GM18873 (cell line): ENCODE results near the gene OIP5.
"Not testable (repeated sequence)": the region's sequence is repeated elsewhere in the genome, so short reads cannot be mapped to it uniquely, and the experiment has no call there.

Source experiments
- ATAC-seq: cut with Tn5 transposase; IDR thresholded peaks from one replicate; pipeline ENCODE4 v1.9.1; 2021; ENCODE audit warnings: mild to moderate bottlenecking, moderate library complexity, moderate number of reproducible peaks; ENCODE audit not compliant: unreplicated experiment, low FRiP score

Gene OIP5

GRCh38 chr15:41262571-41262970 lies 69.8 kb downstream of the OIP5 start:
- no peak for ATAC-seq

DNA sequence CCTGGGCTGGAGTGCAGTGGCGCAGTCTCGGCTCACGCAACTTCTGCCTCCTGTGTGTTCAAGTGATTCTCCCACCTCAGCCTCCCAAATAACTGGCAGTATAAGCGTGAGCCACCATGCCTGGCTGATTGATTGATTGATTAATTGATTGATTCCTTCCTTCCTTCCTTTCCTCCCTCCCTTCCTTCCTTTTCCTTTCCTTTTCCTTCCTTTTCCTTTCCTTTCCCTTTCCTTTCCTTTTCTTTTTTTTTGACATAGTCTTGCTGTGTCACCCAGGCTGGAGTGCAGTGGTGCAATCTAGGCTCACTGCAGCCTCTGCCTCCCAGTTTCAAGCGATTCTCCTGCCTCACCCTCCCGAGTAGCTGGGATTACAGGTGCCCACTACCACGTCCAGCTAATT lies 71.5 kb downstream of the OIP5 start:
- ATAC-seq: not testable (repeated sequence)

GRCh38 chr15:41259546-41260189 lies 72.7 kb downstream of the OIP5 start:
- ATAC-seq: no peak
